ENCODE measurements around the gene HDAC9.

- TF ChIP-seq REST (tag by site-specific recombination; IDR thresholded peaks at IDR 0.05) (no peak), CTCF (tag by site-specific recombination; IDR thresholded peaks at IDR 0.05) (no peak), YY1 (tag by site-specific recombination; IDR thresholded peaks at IDR 0.05) (no peak), ZNF768 (tag by site-specific recombination; IDR thresholded peaks at IDR 0.05) (no peak), ZNF549 (tag by site-specific recombination; IDR thresholded peaks at IDR 0.05) (no peak), ZNF16 (tag by site-specific recombination; IDR thresholded peaks at IDR 0.05; ENCODE audit: low read depth) (no peak), MZF1 (tag by site-specific recombination; IDR thresholded peaks at IDR 0.05; ENCODE audit: borderline replicate concordance) (no peak), ZNF274 (IDR thresholded peaks at IDR 0.05; ENCODE audit: low read length) (no peak), ZNF274 (tag by site-specific recombination; IDR thresholded peaks at IDR 0.05; ENCODE audit: borderline replicate concordance) (no peak), HOXA7 (CRISPR knock-in tag; IDR thresholded peaks at IDR 0.05; ENCODE audit: borderline replicate concordance) (no peak)
Measured at GRCh38 chr7:18469316-18469715, 26.2 kb upstream of the HDAC9 start.
